ENCODE results near the gene GRAP.
"Not testable (repeated sequence)": the region's sequence is repeated elsewhere in the genome, so short reads cannot be mapped to it uniquely, and the experiment has no call there.

- not testable (repeated sequence) for TF ChIP-seq CTCF (conservative IDR thresholded peaks at IDR 0.05); ZFX (IDR thresholded peaks at IDR 0.05)
Observed at GRCh38 chr17:19043032-19043431, 3.7 kb downstream of the GRAP start.
